HCT116 (cell line): ENCODE data around the gene NHLH1. TPM values are rescaled to one million over a fixed set of nuclear protein-coding genes. Genes with fewer than 3 reads are reported as not detected.

Experiments used
- ATAC-seq: fragments of 200-7000 bp; cut with Tn5 transposase; 2 replicates; pipeline ENCODE4 v1.9.1; 2020; ENCODE audit warnings: mild to moderate bottlenecking, moderate library complexity
- BruUV-seq: library from RNA; stranded (reverse); fragments of 400-500 nt; replicated peaks from 2 replicates; lab custom pipeline; 2021; lab: Mats Ljungman, UMichigan
- CTCF ChIA-PET: fragments of 300-600 bp; sonication (Branson Sonifier 250); formaldehyde crosslinking; loops from one replicate; lab custom pipeline; 2021; ENCODE audit warnings: antibody characterized with exemption; lab: Charles Lee
- POLR2A ChIA-PET: fragments of 300-600, 350-600 bp; sonication (Branson Sonifier 250); formaldehyde crosslinking; loops from one replicate; lab custom pipeline; 2021; ENCODE audit warnings: antibody characterized with exemption; lab: Charles Lee
- RAD21 ChIA-PET, 2 experiments: fragments of 300-600 bp; sonication (Branson Sonifier 250); formaldehyde crosslinking; loops; one replicate each; lab custom pipeline; 2023; ENCODE audit warnings: low total read pairs in 2 of 2; ENCODE audit not compliant: uncharacterized antibody in 2 of 2, unreplicated experiment in 2 of 2, low non-redundant PET in 1 of 2; lab: Charles Lee
- DNase-seq: peaks from one replicate; pipeline ENCODE4 v3.0.0-alpha.2; 2010; ENCODE audit warnings: low read depth, low spot score
- H2AFZ ChIP-seq: fragments of 200-600 bp; shearing (Covaris generic), sonication (generic); 2 replicates; pipeline ENCODE4 v1.6.1; 2017; ENCODE audit warnings: low read depth, mixed run types, mixed read lengths, antibody characterized with exemption, low read length; ENCODE audit not compliant: poor library complexity, severe bottlenecking
- H3K27ac ChIP-seq: 2 replicates; pipeline ENCODE4 v1.5.1; 2012; ENCODE audit warnings: low read depth, low read length
- H3K27me3 ChIP-seq: fragments of 200-600 bp; sonication (generic); 2 replicates; pipeline ENCODE4 v1.6.1; 2016; ENCODE audit warnings: mixed run types, low read length, mixed read lengths; ENCODE audit not compliant: insufficient read depth
- H3K36me3 ChIP-seq, 2 experiments: fragments of 200-500 bp in 1 of 2; fragments of 200-600 bp in 1 of 2; sonication (Bioruptor generic) in 1 of 2; sonication (generic) in 1 of 2; 2 replicates each; pipeline versions ENCODE4 v1.5.1 to v1.6.1; 2014 to 2016; ENCODE audit warnings: low read length in 2 of 2, inconsistent platforms in 1 of 2, mixed read lengths in 1 of 2, mixed run types in 1 of 2; ENCODE audit not compliant: insufficient read depth in 2 of 2, control insufficient read depth in 1 of 2
- H3K4me1 ChIP-seq, 2 experiments: fragments of 200-600 bp in 1 of 2; sonication (generic) in 1 of 2; 2 replicates each; pipeline versions ENCODE4 v1.5.1 to v1.6.1; 2012 to 2017; ENCODE audit warnings: low read length in 2 of 2, inconsistent platforms in 1 of 2, mild to moderate bottlenecking in 1 of 2, mixed read lengths in 1 of 2, mixed run types in 1 of 2, moderate library complexity in 1 of 2; ENCODE audit not compliant: insufficient read depth in 2 of 2, control insufficient read depth in 1 of 2
- H3K4me2 ChIP-seq: fragments of 200-600 bp; sonication (generic); 2 replicates; pipeline ENCODE4 v1.6.1; 2017; ENCODE audit warnings: mixed run types, low read length, mixed read lengths
- H3K4me3 ChIP-seq, 2 experiments: fragments of 200-600 bp in 1 of 2; sonication (generic) in 1 of 2; replicated peaks in 1 of 2; 2 replicates each; pipeline ENCODE4 v1.5.1; 2011 to 2016; ENCODE audit warnings: low read length in 2 of 2, control low read depth in 1 of 2, low read depth in 1 of 2, mild to moderate bottlenecking in 1 of 2, mixed read lengths in 1 of 2, mixed run types in 1 of 2
- H3K79me2 ChIP-seq: fragments of 200-600 bp; sonication (generic); 2 replicates; pipeline ENCODE4 v1.6.1; 2017; ENCODE audit warnings: mild to moderate bottlenecking, mixed run types, low read length, moderate library complexity, mixed read lengths; ENCODE audit not compliant: insufficient read depth
- H3K9ac ChIP-seq: fragments of 200-600 bp; sonication (generic); 2 replicates; pipeline ENCODE4 v1.6.1; 2016; ENCODE audit warnings: low read length, mixed read lengths
- H3K9me2 ChIP-seq: fragments of 200-600 bp; sonication (generic), shearing (Covaris generic); 2 replicates; pipeline ENCODE4 v1.6.1; 2017; ENCODE audit warnings: mixed run types, mild to moderate bottlenecking, moderate library complexity; ENCODE audit not compliant: insufficient read depth
- H3K9me3 ChIP-seq, 2 experiments: fragments of 200-500 bp in 1 of 2; fragments of 200-600 bp in 1 of 2; sonication (Bioruptor generic) in 1 of 2; sonication (generic) in 1 of 2; 2 replicates each; pipeline ENCODE4 v1.6.1; 2014 to 2017; ENCODE audit warnings: low read length in 2 of 2, mixed read lengths in 2 of 2, inconsistent platforms in 1 of 2, low read depth in 1 of 2, mild to moderate bottlenecking in 1 of 2, mixed run types in 1 of 2, moderate library complexity in 1 of 2; ENCODE audit not compliant: control insufficient read depth in 1 of 2, insufficient read depth in 1 of 2
- H4K20me1 ChIP-seq: fragments of 200-600 bp; sonication (generic), shearing (Covaris generic); 2 replicates; pipeline ENCODE4 v1.6.1; 2017; ENCODE audit warnings: mixed run types, mild to moderate bottlenecking, moderate library complexity; ENCODE audit not compliant: insufficient read depth
- CBX3 ChIP-seq: IDR thresholded peaks from 2 replicates; pipeline ENCODE4 v1.6.1; 2012; ENCODE audit warnings: low read depth
- CEBPB ChIP-seq: IDR thresholded peaks from 2 replicates; pipeline ENCODE4 v1.6.1; 2012; ENCODE audit warnings: low read depth
- CTCF ChIP-seq, 3 experiments: fragments of 200-600 bp in 1 of 3; sonication (generic) in 1 of 3; IDR thresholded peaks in 2 of 3; conservative IDR thresholded peaks in 1 of 3; 2 replicates each; pipeline ENCODE4 v1.5.1; 2012 to 2017; ENCODE audit warnings: low read depth in 2 of 3, low read length in 2 of 3, antibody characterized with exemption in 1 of 3, borderline replicate concordance in 1 of 3, control low read depth in 1 of 3, mild to moderate bottlenecking in 1 of 3, mixed read lengths in 1 of 3, mixed run types in 1 of 3, moderate library complexity in 1 of 3; ENCODE audit not compliant: insufficient read depth in 1 of 3
- EGR1 ChIP-seq: IDR thresholded peaks from 2 replicates; pipeline ENCODE4 v1.6.1; 2012; ENCODE audit warnings: low read depth
- EZH2 ChIP-seq: fragments of 200-600 bp; sonication (generic); IDR thresholded peaks from 2 replicates; pipeline ENCODE4 v1.6.1; 2017; ENCODE audit warnings: antibody characterized with exemption, mixed run types
- EZH2phosphoT487 ChIP-seq: fragments of 200-600 bp; IDR thresholded peaks from 2 replicates; pipeline ENCODE4 v1.6.1; 2018; ENCODE audit warnings: antibody characterized with exemption, borderline replicate concordance
- FOSL1 ChIP-seq: IDR thresholded peaks from 2 replicates; pipeline ENCODE4 v1.6.1; 2012; ENCODE audit warnings: low read depth
- POLR2AphosphoS5 ChIP-seq: IDR thresholded peaks from 2 replicates; pipeline ENCODE4 v1.6.1; 2011; ENCODE audit warnings: mild to moderate bottlenecking, low read depth, low read length, moderate library complexity
- RAD21 ChIP-seq: IDR thresholded peaks from 2 replicates; pipeline ENCODE4 v1.6.1; 2012; ENCODE audit warnings: low read depth, mild to moderate bottlenecking
- SIN3A ChIP-seq: IDR thresholded peaks from 2 replicates; pipeline ENCODE4 v1.6.1; 2012; ENCODE audit warnings: low read depth
- SP1 ChIP-seq: IDR thresholded peaks from 2 replicates; pipeline ENCODE4 v1.6.1; 2012; ENCODE audit warnings: low read depth
- TCF7L2 ChIP-seq: IDR thresholded peaks from 2 replicates; pipeline ENCODE4 v1.7.0; 2011; ENCODE audit warnings: borderline replicate concordance, inconsistent platforms; ENCODE audit not compliant: insufficient read depth, insufficient read length; ENCODE audit errors: extremely low read depth
- ZFX ChIP-seq: fragments of 450-650 bp; IDR thresholded peaks from 2 replicates; pipeline ENCODE4 v1.6.1; 2017
- ZNF274 ChIP-seq: fragments of 200-500 bp; sonication (Bioruptor generic); IDR thresholded peaks from 2 replicates; pipeline ENCODE4 v1.6.1; 2014; ENCODE audit warnings: mild to moderate bottlenecking, low read depth, low read length, inconsistent platforms
- intact Hi-C: fragments of 100-400 bp; cut with micrococcal nuclease; formaldehyde crosslinking; loops from 2 replicates; pipeline ENCODE4 v1.10.0; 2022
- total RNA-seq: library from RNA; stranded (reverse); gene quantifications from one replicate; pipeline ENCODE4 v1.2.1, GENCODE V29; 2021; ENCODE audit not compliant: unreplicated experiment
- TF ChIP-seq, protein P1 (sequence below): IDR thresholded peaks from 2 replicates; pipeline ENCODE4 v1.6.1; 2012; ENCODE audit warnings: low read depth
- TF ChIP-seq, protein P2 (sequence below): IDR thresholded peaks from 2 replicates; pipeline ENCODE4 v1.6.1; 2012

Gene NHLH1
- total RNA-seq, 1 experiment from 2014 or later = 0.12 TPM

DNA sequence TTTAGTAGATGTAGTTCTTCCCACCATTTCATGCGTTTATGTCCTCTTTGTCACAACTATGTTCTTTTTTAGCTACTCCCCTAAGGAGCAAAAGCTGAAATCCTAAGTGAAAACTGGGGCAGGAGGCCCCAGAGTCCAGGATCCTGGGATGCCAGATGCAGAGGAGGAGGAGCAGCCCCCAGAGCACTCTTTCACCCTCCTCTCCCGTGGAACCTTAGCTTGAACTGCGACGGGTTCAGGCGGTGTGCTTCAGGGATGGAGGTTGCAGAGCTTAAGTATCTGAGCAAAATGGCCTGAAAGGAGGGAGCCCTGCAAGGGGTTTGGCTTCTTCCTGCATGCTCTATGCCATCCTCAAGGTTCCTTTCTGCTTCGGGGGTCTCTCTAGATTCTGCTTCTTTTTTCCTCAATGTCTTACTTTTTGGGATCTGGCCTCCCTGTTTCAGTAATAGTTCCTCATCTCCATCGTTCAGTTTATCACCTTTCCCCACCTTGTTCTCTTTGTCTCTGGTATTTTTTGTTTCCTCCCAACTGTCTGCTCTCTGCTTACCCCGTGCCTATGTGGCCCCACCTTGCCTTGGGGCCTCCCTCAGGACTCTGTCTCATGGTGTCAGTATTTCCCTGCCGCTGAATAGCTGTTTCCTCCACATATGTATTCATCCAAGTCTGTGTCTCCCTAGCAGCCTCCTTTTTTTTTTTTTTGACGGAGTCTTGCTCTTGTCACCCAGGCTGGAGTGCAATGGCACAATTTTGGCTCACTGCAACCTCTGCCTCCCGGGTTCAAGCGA, 2.7 kb upstream of the NHLH1 start:
- Histone ChIP-seq H3K4me2 (no peak overlapping the region), H3K9ac (no peak overlapping the region), H3K27ac (no peak overlapping the region), H3K79me2 (no peaks in the 10 kb centered on the region), H3K9me2 (no peaks in the 10 kb centered on the region), H2AFZ (no peak overlapping the region), H4K20me1 (no peaks in the 10 kb centered on the region), H3K4me1 (no peaks in the 10 kb centered on the region), H3K27me3 (no peaks in the 10 kb centered on the region), H3K9me3 (no peaks in the 10 kb centered on the region), H3K36me3 (no peaks in the 10 kb centered on the region), H3K4me3 (no peak overlapping the region)
- ChIA-PET CTCF (interaction anchor here (1.0 to 1.2 kb wide), 2 partner anchors 10 to 12 kb away, joined by 6 to 8 read pairs; no protein-coding TSS in a partner anchor), RAD21 (no interaction called here), POLR2A (no interaction called here)
- TF ChIP-seq FOSL1 (no peak), ZNF274 (no peak), SP1 (no peak), CEBPB (no peak), RAD21 (no peak), EGR1 (no peak), CBX3 (no peak), ZFX (no peak), EZH2phosphoT487 (no peak), CTCF (IDR thresholded peaks at IDR 0.05 in 2 of 3, conservative IDR thresholded peaks at IDR 0.05 in 1 of 3; ENCODE audit: borderline replicate concordance in 1 of 3, insufficient read depth in 1 of 3, low read depth in 2 of 3, low read length in 2 of 3) (no peak), TCF7L2 (no peak), EZH2 (no peak), POLR2AphosphoS5 (no peak), SIN3A (no peak)
- TF ChIP-seq, protein P1, sequence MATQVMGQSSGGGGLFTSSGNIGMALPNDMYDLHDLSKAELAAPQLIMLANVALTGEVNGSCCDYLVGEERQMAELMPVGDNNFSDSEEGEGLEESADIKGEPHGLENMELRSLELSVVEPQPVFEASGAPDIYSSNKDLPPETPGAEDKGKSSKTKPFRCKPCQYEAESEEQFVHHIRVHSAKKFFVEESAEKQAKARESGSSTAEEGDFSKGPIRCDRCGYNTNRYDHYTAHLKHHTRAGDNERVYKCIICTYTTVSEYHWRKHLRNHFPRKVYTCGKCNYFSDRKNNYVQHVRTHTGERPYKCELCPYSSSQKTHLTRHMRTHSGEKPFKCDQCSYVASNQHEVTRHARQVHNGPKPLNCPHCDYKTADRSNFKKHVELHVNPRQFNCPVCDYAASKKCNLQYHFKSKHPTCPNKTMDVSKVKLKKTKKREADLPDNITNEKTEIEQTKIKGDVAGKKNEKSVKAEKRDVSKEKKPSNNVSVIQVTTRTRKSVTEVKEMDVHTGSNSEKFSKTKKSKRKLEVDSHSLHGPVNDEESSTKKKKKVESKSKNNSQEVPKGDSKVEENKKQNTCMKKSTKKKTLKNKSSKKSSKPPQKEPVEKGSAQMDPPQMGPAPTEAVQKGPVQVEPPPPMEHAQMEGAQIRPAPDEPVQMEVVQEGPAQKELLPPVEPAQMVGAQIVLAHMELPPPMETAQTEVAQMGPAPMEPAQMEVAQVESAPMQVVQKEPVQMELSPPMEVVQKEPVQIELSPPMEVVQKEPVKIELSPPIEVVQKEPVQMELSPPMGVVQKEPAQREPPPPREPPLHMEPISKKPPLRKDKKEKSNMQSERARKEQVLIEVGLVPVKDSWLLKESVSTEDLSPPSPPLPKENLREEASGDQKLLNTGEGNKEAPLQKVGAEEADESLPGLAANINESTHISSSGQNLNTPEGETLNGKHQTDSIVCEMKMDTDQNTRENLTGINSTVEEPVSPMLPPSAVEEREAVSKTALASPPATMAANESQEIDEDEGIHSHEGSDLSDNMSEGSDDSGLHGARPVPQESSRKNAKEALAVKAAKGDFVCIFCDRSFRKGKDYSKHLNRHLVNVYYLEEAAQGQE = no peak
- TF ChIP-seq, protein P2, sequence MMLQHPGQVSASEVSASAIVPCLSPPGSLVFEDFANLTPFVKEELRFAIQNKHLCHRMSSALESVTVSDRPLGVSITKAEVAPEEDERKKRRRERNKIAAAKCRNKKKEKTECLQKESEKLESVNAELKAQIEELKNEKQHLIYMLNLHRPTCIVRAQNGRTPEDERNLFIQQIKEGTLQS = no peak
- no TSS peak for BruUV-seq
- intact Hi-C loops = no loop called here
- DNase-seq (no peak), ATAC-seq (no peak)
